ENCODE measurements around the gene SNAI3. TPM values are rescaled to one million over a fixed set of nuclear protein-coding genes. Genes with fewer than 3 reads are reported as not detected.
A peak's percentile ranks its signal among the peaks of the same experiment; 100 is the strongest.
"Not testable (repeated sequence)": the region's sequence is repeated elsewhere in the genome, so short reads cannot be mapped to it uniquely, and the experiment has no call there.

SNAI3 gene
- total RNA-seq, 1 donor from 2014 or later: 0.53 TPM

DNA sequence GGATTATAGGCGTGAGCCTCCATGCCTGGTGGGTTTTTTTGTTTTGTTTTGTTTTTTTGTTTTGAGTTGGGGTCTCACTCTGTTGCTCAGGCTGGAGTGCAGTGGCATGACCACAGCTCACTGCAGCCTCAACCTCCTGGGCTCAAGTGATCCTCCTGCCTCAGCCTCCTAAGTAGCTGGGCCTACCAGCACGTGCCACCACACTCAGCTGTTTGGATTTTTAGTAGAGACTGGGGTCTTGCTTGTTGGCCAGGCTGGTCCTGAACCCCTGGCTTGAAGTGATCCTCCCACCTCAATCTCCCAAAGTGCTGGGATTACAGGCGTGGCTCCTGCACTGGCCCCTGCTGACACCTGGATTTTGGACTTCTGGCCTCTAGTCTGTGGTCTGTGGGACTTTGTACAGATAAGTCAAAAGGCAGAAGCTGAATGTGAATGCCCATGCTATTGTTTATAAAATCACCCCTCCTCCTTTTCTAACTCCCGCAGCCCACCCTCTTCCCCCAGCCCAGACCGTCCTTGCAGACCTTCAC, 5.7 kb downstream of the SNAI3 start:
- DNase-seq (ENCODE audit: low spot score) (no peak), ATAC-seq (no peak)
- intact Hi-C loops (cut with DNase I): no loop called here

DNA sequence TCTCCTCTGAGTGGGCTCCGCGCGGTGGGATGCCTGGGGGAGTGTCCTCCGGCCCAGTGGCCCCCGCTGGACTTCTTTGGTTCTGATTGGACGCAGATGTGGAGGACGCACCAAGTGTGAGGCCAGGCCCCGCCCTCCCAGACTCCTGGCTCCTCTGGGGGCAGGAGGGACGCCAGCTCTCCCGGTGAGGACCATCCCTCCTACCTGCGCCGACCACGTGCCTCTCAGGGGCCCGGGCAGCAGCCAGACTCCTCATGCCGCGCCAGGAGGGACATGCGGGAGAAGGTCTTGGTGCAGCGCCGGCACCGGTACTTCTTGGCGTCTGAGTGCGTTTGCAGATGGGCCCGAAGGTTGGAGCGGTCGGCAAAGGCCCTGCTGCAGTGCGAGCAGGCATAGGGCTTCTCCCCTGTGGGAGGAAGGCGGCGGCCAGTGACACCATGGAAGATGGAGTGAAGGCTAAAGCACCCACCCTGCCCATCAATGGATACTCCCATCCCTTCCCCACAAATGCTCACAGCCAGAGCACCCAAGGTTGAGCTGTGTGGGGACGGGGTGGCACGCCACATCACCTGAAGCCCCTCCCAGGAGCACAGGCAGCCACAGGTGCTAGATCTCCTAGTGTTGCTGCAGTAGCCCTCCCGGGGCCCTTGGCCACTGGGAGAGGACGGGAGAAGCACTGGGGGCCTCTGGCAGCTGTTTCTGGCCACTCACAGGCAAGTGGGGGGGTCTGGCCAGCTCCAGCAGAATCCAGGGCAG, 7.9 kb downstream of the SNAI3 start:
- DNase-seq (ENCODE audit: low spot score): no peak
- intact Hi-C loops (cut with DNase I): no loop called here
- ATAC-seq: no peak

DNA sequence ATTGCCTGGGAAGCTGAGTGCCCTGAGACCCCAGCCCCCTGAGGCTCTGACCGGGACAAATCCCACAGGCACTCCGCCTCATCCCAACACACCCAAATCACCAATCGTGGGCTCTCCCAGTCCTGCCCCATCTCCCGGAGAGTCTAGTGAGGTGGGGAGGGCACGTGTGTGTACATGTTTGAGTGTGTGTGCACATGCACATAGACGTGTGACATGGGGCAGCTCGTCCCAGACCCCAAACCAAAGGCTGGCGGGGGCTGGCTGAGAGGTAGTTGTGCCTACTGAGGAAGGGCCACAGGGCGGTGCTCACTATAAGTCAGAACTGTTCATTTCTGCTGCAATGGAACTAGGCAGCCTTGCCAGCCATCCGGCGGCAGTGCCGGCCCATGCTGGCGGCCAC, 8.6 kb downstream of the SNAI3 start:
- intact Hi-C loops (cut with DNase I): no loop called here
- ATAC-seq (no peak), DNase-seq (ENCODE audit: low spot score) (no peak)

DNA sequence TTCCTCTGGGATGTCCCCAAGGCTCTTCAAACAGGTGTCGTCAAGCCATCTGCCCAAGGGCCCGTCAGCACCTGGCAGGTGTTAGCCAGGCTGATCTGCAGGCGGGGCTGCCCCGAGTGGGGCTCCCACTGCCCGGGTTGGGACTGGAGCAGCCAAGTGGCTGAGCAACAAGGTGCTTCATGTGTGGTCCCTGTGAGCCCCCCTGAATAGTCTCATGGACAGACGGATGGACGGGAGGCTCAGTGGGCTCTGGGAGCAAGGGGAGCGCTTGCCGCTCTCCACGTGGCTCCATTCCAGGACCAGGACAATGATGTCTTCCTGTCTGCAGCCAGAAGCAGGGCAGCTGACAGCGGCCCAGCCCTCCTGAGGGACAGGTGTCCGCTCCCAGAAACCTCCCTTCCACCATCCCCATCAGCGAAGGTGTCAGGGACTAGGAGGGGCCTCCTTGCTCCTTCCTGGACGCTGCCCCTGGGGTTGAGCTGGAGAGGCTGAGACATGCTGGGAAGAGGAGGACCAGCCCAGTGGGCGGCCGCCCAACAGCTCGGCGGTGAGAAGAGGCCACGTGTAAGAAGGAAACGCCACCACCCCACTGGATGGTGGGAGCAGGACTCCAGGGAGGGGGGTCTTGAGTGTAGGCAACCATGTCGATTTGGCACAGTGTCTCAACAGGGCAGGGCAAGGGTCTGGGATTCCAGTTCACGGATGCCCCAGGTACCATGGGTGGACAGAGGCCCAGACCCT, 9.6 kb downstream of the SNAI3 start:
- ATAC-seq: no peak
- DNase-seq (ENCODE audit: low spot score): no peak
- intact Hi-C loops (cut with DNase I): no loop called here

DNA sequence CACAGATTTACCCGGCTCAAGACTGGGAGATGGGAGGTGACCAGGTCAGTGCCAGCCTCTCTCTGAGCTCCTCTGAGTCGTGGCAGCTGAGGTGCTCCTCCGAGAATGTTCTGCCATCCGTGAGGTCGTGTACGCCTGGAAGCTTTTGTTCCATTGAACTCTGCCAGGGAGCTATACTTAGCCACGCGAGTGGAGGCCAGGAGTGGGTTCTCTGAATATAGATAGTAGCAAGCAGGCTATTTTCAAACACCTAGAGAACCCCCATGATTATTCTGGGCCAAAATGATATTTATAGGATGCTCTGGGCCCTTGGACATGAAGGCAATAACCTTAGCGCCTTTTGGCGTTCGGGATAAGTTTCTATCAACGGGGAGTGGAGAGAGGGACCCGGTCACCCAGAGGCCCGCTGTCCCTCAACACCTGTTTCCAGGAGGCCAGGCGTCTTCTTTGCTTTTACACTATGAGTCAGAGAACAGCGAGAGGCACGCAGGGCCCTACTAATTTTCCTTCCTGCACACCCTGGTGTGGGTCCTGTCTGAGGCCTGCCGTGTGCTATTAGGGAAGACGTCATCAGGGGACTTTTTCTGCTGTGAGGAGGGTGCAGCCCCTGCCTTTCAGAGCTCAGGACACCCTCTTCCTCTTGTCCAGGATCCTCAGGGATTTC, 12.5 kb downstream of the SNAI3 start:
- DNase-seq (ENCODE audit: low spot score) (no peak), ATAC-seq (no peak)
- intact Hi-C loops (cut with DNase I): no loop called here

DNA sequence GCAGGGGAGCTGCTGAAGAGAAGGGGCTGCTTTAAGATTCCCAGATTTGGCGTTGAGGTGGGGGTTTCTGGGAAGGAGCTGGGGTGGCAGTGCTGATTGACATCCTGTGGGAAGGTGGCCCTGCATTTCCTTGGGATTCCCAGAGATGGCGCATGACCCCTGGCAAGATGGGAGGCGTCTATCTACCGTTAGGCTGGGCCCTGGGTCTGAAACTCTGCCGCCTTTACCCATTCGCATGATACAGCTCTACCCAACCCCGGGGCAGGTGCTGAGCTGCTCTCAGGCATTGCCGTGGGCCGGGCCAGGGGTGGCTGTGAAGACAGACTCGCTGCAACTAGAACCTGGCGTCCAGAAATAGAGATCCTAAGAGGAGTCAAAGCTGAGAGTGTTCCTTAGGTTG, 13.5 kb downstream of the SNAI3 start:
- ATAC-seq (no peak), DNase-seq (ENCODE audit: low spot score) (no peak)
- intact Hi-C loops (cut with DNase I): no loop called here

DNA sequence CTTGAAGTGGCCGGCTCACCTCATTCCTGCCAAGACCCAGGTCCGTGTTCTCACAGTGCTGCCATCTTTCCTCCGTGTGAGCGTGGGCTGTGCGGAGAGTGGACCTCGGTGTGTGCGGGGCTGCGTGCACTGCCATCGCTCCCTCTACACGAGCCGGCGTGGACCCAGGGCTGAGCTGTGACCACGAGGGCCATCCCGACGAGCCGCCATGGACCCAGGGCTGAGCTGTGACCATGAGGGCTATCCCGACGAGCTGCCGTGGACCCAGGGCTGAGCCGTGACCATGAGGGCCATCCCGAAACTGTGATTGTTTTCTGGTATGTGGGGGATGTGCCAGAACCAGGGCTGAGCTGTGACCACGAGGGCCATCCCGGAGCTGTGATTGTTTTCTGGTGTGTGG, 14.5 kb downstream of the SNAI3 start:
- intact Hi-C loops (cut with DNase I): no loop called here
- ATAC-seq (no peak), DNase-seq (ENCODE audit: low spot score) (no peak)

DNA sequence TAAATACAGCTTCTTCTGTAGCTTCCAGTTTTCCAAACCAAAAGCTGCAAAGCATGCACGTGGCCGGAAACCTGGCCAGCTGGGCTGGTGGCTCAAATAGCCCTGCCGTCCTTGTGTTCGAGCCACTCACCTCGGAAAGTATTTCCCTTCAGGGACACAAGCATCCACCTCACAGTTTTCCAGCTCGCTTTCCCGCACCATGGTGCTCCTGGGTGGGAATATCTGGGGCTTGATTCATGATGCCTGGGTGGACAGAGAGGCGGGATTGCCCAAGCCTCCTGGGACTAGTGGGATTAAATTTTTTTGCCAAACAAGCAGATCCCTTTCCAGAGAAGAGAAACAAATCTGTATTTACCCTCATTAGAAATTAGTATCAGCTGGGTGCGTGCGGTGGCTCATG, 16.3 kb downstream of the SNAI3 start:
- ATAC-seq (peak; percentile 14), DNase-seq (ENCODE audit: low spot score) (no peak)
- intact Hi-C loops (cut with DNase I): no loop called here

DNA sequence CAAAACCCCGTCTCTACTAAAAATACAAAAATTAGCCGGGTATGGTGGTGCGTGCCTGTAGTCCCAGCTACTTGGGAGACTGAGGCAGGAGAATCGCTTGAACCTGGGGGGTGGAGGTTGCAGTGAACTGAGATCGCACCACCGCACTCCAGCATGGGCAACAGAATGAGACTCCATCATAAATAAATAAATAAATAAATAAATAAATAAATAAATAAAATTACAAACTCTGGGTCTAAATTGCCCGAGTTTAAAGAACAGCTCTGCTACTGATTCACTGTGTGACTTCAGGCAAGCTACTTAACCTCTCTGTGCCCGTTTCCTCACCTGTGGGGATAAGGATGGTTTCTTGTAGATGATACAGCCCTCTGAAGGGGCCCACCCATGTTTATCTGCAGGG, 16.8 kb downstream of the SNAI3 start:
- DNase-seq (ENCODE audit: low spot score); ATAC-seq; intact Hi-C loops (cut with DNase I): not testable (repeated sequence)

DNA sequence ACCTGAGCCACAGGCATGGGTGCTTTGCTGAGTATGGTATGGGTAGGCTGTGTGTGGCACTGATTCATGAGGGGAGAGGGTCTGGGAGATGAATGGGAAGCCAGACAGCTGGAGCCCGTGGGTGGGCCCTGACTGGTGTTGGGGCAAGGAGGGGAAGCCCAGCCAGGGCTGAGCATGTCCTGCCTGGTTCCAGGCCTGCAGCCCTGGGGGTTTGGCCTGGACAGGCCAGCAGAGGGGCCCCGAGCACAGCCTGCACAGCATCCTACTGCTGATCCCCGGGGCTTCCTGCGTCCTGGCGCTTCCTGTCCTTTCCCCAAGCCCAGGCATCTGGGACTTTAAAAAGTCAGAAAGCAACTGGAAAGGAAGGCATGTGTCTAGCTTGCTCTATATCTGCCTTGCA, 18.8 kb downstream of the SNAI3 start:
- intact Hi-C loops (cut with DNase I): no loop called here
- ATAC-seq (no peak), DNase-seq (ENCODE audit: low spot score) (no peak)

DNA sequence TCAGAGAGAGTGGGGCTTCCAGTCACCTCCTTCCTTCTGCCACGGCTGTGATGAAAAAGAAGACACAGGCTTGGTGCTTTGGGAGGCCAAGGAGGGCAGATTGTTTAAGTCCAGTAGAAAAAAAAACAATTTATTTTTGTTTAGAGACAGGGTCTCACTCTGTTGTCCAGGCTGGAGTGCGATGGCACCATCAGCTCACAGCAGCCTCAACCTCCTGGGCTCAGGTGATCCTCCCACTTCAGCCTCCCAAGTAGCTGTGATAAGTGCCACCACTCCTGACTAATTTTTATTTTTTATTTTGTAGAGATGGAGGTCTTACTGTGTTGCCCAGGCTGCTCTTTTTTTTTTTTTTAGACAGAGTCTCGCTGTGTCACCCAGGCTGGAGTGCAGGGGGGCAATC, 20.7 kb downstream of the SNAI3 start:
- ATAC-seq (no peak), DNase-seq (ENCODE audit: low spot score) (no peak)
- intact Hi-C loops (cut with DNase I): no loop called here

DNA sequence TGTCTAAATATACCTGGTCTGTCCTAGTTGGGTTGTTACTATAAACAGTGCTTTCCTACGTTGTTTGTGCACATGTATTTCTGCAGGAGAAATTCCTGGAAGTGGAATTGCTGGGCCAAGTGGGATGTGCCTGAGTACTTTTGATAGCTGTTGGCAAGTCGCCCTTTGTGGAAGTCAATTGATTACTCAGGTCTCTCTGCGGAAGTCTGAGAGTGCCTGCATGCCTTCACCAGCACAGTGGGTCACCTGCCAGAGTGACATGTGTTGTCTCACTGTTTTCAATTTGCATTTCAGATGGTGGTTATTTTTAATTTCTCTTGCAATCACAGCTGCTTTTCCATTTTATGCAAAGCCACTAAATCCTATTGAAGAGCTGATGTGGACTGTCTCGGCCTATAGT, 21.2 kb downstream of the SNAI3 start:
- intact Hi-C loops (cut with DNase I): no loop called here
- DNase-seq (ENCODE audit: low spot score) (no peak), ATAC-seq (no peak)

DNA sequence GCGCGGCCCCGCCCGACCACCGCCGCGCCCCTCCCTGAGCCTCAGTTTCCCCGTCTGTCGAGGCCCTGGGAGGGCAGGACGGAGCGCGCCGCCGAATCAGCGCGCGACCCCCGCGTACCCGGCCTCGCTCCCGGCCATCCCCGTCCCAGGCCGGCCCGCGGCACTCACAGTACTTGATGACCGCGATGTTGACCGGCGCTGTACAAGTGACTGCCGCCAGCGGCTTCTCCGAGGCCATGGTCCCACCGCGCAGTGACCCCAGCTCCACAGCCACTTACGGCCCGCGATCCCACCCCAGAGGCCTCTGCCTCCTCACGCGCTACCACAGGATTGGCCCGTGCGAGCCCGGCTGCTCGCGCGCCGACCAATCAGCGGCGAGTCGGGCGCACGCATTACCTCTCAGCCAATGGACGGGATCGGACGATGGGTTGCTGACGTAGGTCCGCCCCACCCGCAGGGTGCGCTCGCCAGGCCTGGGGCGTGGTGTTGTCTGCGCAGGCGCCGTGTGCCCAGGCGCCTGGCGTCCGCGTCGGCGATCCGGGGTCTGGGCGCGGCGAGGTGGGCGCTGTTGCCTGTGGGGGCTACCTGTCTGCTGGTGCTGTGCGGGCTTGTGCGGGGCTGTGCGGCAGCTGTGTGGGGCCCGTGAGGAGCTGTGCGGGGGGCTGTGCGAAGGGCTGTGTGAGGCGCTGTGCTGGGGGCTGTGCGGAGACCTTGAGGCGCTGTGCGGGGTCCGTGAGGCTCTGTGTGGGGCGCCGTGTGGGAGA, 23.3 kb downstream of the SNAI3 start, which contains the start of gene MVD:
Gene MVD, minus strand, starts transcription at position 249 of the 764 bp plus-strand sequence. Its CDS starts 11 bp downstream, at position 238.
- ATAC-seq (peak; percentile 100), DNase-seq (ENCODE audit: low spot score) (peak; percentile 98)
- intact Hi-C loops (cut with DNase I): no loop called here

DNA sequence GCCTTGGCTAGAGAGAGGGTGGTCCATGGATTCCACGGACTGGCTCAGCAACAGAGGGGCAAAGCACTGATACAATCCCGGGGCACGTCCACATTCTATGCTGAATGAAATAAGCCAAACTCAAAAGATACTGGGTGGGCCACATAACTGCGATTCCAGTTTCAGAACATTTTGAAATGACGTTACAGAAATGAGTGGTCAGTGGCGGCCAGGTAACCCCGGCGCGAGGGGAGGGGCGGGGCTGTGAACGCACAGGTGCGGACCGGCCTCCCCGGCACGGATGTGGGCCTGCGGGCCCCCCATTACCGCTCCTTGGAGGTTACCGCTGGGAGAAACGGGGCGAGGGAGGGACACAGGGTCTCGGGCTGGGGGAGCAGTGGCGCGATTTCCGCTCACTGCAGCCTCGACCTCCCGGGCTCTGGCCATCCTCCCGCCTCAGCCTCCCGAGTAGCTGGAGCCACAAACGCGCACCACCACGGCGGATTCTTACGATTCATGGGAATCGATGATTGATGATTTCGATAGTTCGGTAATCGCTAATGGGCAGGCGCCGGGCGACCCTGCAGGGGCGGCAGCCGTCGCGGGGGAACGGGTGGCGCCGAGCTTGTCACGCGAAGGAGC, 24.0 kb downstream of the SNAI3 start:
- ATAC-seq (no peak), DNase-seq (ENCODE audit: low spot score) (no peak)
- intact Hi-C loops (cut with DNase I): no loop called here

DNA sequence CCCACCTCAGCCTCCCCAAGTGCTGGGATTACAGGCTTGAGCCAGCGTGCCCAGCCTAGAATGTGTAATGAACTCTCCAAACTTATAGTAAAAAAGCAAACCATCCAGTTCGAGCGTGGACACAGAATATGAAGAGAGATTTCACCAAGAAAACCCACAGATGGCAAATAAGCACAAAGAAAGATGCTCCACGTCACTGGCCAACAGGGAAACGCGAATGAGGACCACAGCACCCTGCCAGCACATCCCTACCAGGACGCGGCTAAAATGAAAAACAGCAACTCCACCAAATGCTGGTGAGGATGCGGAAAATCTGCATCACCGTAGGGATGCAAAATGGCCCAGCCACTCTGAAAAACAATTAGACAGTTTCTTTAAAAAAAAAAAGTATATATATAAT, 24.8 kb downstream of the SNAI3 start:
- no peak for ATAC-seq
- intact Hi-C loops (cut with DNase I): no loop called here
- no peak for DNase-seq (ENCODE audit: low spot score)

DNA sequence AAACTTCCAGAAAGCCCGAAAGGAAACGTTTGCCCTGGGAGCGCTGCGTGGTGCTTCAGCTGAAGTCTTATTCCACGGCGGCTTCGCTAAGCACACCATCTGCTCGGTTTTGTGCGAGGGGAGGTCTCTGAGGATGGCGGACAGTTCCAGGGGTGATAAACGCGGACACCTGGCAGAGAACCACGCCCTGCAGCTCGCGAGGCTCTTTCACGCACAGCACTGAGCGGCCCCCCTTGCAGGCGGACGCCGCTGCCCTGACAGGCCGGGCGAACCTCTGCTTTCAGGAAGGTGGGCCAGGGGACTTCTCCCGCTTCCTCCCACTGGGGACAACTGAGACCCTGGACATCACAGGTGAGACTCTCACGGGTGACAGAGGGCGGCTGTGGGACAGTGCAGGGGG, 27.1 kb downstream of the SNAI3 start:
- intact Hi-C loops (cut with DNase I): no loop called here
- ATAC-seq (no peak), DNase-seq (ENCODE audit: low spot score) (no peak)

DNA sequence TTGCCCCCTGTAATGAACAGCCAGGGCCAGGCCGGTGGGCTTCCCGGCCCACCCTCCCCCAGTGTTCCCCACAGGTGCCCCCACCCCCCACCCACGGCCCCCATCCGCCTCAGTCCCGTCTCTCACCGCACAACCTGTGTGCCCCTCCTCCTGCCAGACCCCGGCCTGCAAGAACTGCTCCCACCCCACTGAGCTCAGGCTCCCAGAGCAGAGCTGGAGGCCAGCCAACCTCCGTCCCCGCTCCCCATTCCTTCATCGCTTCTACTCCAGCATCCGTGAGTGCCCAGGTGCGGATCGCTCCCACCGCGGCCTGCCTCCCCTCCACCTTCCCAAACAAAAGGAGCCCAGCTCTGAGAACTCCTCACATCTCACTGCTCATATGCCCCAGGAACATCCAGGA, 27.6 kb downstream of the SNAI3 start:
- ATAC-seq (no peak), DNase-seq (ENCODE audit: low spot score) (no peak)
- intact Hi-C loops (cut with DNase I): no loop called here

DNA sequence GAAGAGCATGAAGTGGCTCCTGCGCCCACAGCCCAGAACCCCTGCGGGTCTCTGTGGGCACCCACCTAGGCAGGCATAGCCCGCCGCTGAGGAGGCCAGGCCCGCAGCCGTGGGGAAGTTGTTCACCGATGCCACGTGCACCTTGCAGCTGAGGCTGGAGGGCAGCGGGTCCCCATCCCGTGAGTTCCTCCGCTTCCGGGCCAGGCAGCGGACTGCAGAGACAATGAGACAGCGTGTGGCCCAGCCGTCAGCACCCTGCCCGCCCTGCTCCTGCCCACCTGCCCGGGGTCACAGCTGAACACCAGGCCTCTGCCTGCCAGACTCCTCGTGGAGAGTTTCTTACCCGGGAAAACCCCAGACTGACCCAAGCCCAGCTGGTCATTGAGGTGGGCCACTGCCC, 28.9 kb downstream of the SNAI3 start:
- intact Hi-C loops (cut with DNase I): no loop called here
- ATAC-seq (no peak), DNase-seq (ENCODE audit: low spot score) (no peak)
